ENCODE data around the gene DHRS4.
"Not testable (repeated sequence)": the region's sequence is repeated elsewhere in the genome, so short reads cannot be mapped to it uniquely, and the experiment has no call there.

DHRS4 gene

DNA sequence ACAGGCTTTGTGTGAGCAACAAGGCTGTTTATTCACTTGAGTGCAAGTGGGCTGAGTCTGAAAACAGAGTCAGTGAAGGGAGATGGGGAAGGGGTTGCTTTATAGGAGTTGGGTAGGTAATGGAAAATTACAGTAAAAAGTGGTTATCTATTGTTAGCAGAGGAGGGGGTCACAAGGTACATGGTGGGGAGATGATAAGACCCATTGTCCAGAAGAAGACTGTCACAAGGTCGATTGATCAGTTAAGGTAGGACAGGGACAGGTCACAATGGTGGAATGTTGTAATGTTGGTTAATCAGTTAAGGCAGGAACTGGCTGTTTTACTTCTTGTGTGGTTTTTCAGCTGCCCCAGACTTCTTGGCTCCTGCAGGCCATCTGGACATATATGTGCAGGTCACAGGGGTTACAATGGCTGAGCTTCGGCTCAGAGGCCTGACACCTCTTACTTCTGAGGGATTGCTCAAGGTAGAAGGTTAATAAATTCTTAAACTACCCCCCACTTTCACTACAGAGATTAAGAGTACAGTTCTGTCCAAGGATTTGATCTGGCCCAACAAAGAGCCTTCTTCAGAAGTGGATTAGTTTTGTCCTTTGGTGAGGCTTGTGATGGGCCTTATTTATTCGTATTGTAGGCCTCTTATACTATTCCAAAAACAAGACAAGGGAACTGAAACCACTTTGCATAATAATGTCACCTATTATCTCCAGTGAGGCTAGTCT lies 13.8 kb upstream of the DHRS4 start:
- no peak for DNase-seq

DNA sequence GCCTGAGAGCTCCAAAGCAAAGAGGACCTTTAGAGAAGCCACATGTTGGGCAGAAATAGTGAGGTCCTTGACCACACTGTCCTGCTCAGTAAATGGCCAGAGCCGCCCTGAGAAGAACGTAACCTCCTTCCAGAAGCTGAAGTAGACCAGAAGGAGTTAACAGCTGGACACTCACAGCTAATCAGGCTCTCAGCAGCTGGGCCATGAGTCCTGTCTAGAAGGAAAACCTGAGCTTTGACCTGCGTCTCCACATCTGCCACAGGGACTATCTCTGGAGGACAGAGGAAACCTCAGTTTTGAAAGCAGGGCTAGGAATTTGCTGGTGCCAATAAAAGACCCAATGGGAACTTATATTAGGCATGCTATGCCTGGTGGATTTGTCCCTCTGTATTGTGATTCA lies 12.3 kb upstream of the DHRS4 start:
- no peak for DNase-seq

DNA sequence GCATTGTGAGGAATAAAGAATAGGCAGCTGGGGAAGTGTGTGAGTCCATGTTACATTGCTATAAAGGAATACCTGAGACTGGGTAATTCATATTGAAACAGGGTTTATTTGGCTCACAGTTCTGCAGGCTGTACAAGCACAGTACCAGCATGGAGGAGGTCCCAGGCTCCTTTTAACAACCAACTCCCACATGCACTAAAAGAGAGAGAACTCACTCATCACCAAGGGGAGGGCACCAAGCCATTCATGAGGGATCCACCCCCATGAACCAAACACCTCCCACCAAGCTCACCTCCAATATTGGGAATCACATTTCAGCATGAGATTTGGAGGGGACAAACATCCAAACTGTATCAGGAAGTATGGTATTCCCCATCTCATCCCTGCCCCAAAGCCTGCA lies 11.9 kb upstream of the DHRS4 start:
- no peak for DNase-seq

- no peak for DNase-seq
These were observed 11.0 kb upstream of the DHRS4 start for GRCh38 chr14:23942587-23942986.

- not testable (repeated sequence) for DNase-seq
These were observed 4.5 kb upstream of the DHRS4 start for GRCh38 chr14:23949069-23949468.

DNA sequence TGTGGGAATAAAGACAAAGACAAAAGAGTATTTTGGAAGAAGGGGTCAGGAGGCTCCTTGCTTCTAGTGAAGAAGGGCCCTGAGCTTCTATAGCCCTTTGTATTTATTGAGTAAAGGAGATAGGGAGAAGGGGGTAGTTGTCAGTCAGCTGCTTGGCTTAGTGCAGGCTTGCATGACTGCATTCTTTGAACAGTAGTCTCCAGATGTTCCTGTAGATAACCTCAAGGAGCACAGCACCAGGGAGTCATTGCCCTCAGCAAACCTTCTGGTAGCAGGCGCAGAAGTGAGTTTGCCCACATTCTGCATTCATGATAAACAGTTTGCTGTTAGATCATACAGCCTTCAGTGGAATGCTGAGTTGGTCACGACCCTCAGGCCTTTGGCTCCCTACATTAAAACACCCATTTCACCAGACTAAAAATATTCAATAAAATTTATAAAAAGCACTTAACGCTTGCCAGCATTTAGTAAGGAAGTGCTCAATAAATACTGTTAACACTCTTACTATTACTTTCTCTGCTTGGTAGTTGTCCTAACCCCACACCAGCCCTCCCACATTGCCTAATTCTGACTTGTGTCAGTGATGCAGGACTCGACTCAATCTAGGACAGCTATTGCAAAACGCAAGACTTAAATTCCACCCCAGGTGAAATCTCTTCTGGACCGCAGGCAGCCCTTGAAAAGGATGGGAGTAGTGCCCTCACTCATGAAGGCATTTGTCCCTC lies 3.0 kb upstream of the DHRS4 start:
- DNase-seq: no peak

- DNase-seq: not testable (repeated sequence)
These were observed 2.5 kb upstream of the DHRS4 start for GRCh38 chr14:23951136-23951466.

GRCh38 chr14:23951590-23952201 lies 1.9 kb upstream of the DHRS4 start:
- DNase-seq: peak in 33 of 58 donors; percentile 10 to 56 (median 27)

DNA sequence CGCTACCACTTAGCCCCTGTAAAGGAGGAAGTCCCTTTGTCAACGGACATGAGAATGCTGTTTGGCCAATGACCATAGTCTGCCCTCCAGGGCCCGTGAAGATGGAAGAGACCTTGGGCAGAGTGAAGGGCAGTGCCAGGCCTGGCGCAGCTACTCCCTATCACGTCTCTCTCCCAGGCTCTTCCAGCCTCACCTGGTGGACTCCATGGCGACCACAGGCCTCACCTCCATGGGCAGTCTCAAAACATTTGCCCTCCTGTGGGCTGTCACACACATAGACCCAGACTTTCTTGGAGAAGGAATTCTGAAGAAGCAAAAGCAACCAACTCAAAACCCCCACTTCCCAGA lies 480 bp upstream of the DHRS4 start:
- DNase-seq: peak in 1 of 58 donors; percentile 50

GRCh38 chr14:23954279-23954614 lies 677 bp downstream of the DHRS4 start:
- DNase-seq: not testable (repeated sequence)

DNA sequence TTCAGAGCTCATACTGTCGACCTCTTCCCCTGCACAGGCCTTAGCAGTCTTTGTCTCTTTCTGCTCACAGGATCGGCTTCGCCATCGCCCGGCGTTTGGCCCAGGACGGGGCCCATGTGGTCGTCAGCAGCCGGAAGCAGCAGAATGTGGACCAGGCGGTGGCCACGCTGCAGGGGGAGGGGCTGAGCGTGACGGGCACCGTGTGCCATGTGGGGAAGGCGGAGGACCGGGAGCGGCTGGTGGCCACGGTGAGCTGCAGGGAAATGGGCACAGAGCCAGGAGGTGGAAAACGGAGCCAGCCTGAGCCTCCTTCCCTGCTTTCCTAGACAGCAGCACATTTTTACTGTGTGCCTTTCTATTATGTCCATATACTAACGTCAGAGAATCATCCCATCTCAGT lies 1.4 kb downstream of the DHRS4 start:
- DNase-seq: peak in 10 of 58 donors; percentile 8 to 45 (median 22)

- DNase-seq: not testable (repeated sequence)
These were observed 2.2 kb downstream of the DHRS4 start for GRCh38 chr14:23955811-23956210.

GRCh38 chr14:23957913-23958569 lies 4.5 kb downstream of the DHRS4 start:
- DNase-seq: peak in 3 of 58 donors; percentile 3 to 8 (median 7)

GRCh38 chr14:23960899-23961298 lies 7.3 kb downstream of the DHRS4 start:
- not testable (repeated sequence) for DNase-seq

- DNase-seq: not testable (repeated sequence)
These were observed 8.1 kb downstream of the DHRS4 start for GRCh38 chr14:23961704-23962103.

GRCh38 chr14:23969130-23969480 lies 15.5 kb downstream of the DHRS4 start:
- not testable (repeated sequence) for DNase-seq

DNA sequence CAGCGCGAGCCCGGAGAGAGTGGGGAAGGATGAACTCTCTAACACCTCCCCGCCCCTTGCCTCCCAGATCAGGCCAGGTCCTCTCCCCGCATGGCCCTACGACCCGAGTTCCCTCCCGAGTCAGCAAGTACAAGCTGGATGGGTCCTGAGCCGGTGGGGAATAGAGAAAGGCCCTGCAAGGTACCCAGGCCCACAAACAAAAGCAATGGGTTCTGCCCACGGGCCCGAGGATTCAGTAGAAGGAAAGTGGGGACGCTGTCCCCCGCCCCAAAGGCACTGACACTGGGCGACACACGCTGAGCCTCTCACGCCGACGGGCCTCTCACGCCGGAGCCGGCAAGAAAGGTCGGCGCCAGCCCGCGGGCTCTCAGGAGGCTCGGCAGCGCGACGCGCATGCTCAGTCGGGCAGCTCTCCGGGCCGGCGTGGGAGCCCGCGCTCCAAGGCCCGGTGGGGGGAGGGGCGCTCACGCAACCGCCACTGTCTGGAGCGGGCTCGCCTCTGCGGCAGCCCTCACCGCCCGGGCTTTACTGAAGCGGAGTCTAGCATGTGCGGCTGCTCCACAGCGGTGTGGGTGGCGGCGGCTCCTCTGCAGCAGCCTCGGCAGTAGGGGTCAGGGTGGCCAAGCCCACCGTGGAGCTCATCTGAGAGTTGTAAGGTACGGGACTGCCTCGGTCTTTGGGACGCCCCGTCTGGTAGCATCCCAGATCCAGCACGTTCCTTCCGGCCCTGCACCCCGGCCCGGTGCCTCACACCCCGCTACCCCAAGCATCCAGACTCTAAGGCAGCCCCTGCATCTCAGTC lies 16.1 kb downstream of the DHRS4 start:
- DNase-seq: peak in 30 of 58 donors; percentile 6 to 65 (median 36)

- DNase-seq: not testable (repeated sequence)
These were observed 16.7 kb downstream of the DHRS4 start for GRCh38 chr14:23970283-23970659.

- not testable (repeated sequence) for DNase-seq
These were observed 19.6 kb downstream of the DHRS4 start for GRCh38 chr14:23973178-23973577.

GRCh38 chr14:23974041-23974440 lies 20.5 kb downstream of the DHRS4 start:
- not testable (repeated sequence) for DNase-seq

GRCh38 chr14:23977208-23977607 lies 23.6 kb downstream of the DHRS4 start:
- not testable (repeated sequence) for DNase-seq
